Esophagus squamous epithelium (tissue), 5 donors: ENCODE measurements around the gene C11orf58. TPM values are rescaled to one million over a fixed set of nuclear protein-coding genes. Genes with fewer than 3 reads are reported as not detected.

Experiments
- DNase-seq: peaks from one replicate; lab custom pipeline; 2025; lab: John Stamatoyannopoulos, UW
- H3K27ac ChIP-seq, 4 donors: fragments of 200-600 bp; sonication (generic); one replicate each; pipeline ENCODE4 v1.5.1; 2016 to 2019; ENCODE audit warnings: mild to moderate bottlenecking in 1 of 4
- H3K27me3 ChIP-seq, 4 donors: fragments of 200-600 bp; sonication (generic); 1 replicate in 3 of 4; 2 replicates in 1 of 4; pipeline versions ENCODE4 v1.5.1 to v1.6.0; 2017 to 2021; ENCODE audit warnings: antibody characterized with exemption in 1 of 4
- H3K36me3 ChIP-seq, 3 donors: fragments of 200-600 bp; sonication (generic); one replicate each; pipeline ENCODE4 v1.5.1; 2016 to 2019
- H3K4me1 ChIP-seq, 3 donors: fragments of 200-600 bp; sonication (generic); one replicate each; pipeline ENCODE4 v1.5.1; 2017 to 2019
- H3K4me3 ChIP-seq, 4 donors: fragments of 200-600 bp; sonication (generic); 1 replicate in 3 of 4; 2 replicates in 1 of 4; pipeline ENCODE4 v1.5.1; 2016 to 2019; ENCODE audit warnings: mild to moderate bottlenecking in 2 of 4, moderate library complexity in 1 of 4
- H3K9me3 ChIP-seq, 3 donors: fragments of 200-600 bp; sonication (generic); one replicate each; pipeline ENCODE4 v1.5.1; 2016 to 2019
- CTCF ChIP-seq, 6 experiments: fragments of 450-650 bp in 4 of 6; fragments of 200-600 bp in 2 of 6; sonication (generic) in 2 of 6; IDR thresholded peaks; one replicate each; pipeline ENCODE4 v1.5.1; 2016 to 2019; ENCODE audit warnings: antibody characterized with exemption in 6 of 6, mild to moderate bottlenecking in 4 of 6, moderate library complexity in 4 of 6
- POLR2A ChIP-seq, 4 donors: fragments of 450-650 bp; IDR thresholded peaks; one replicate each; pipeline ENCODE4 v1.6.1; 2017; ENCODE audit warnings: antibody characterized with exemption in 4 of 4, mild to moderate bottlenecking in 4 of 4, moderate library complexity in 3 of 4
- WGBS, 2 donors: methylation state at CpG; one replicate each; pipeline ENCODE4 v1.1.5; 2018; 5-methylcytosine and 5-hydroxymethylcytosine counted together
- intact Hi-C: fragments of 100-400 bp; cut with DNase I; formaldehyde crosslinking; loops from one replicate; pipeline ENCODE4 v1.15.0; 2022
- total RNA-seq, 4 donors: library from RNA; depleted of rRNA; stranded (reverse); fragments of >200 nt; gene quantifications; one replicate each; pipeline ENCODE4 v1.1.0, GENCODE V29; 2016
- donor health status: DM: yes; HTN: yes; CAD: no.

C11orf58 gene
- total RNA-seq, 4 donors from 2014 or later, result 63.6 to 143 (median 102) TPM

GRCh38 chr11:16744128-16744725, 5.8 kb downstream of the C11orf58 start:
- Histone ChIP-seq H3K27me3 (no peaks in the 10 kb centered on the region), H3K9me3 (no peaks in the 10 kb centered on the region), H3K27ac (no peak overlapping the region), H3K4me1 (peaks cover 12 to 64% (median 22%) of the 10 kb centered on the region in 3 donors), H3K4me3 (no peak overlapping the region), H3K36me3 (peaks cover 0 to 48% (median 9%) of the 10 kb centered on the region in 3 donors)
- WGBS, 2 donors, result 84 to 90% methylated on average over 5 of the region's 5 CpGs
- TF ChIP-seq POLR2A (IDR thresholded peaks at IDR 0.05), result no peak
- no peak for TF ChIP-seq CTCF (IDR thresholded peaks at IDR 0.05)
- no peak for DNase-seq
- intact Hi-C loops, result no loop called here

GRCh38 chr11:16745950-16746605, 7.6 kb downstream of the C11orf58 start:
- H3K4me1 ChIP-seq, result peaks cover 5 to 47% (median 12%) of the 10 kb centered on the region in 3 donors
- TF ChIP-seq CTCF (IDR thresholded peaks at IDR 0.05) (no peak), POLR2A (IDR thresholded peaks at IDR 0.05) (no peak)
- 82 to 88% methylated on average over 2 of the region's 2 CpGs for WGBS, 2 donors
- intact Hi-C loops, result no loop called here
- H3K36me3 ChIP-seq, result peaks cover 0 to 67% (median 17%) of the 10 kb centered on the region in 3 donors
- H3K27me3 ChIP-seq, result no peaks in the 10 kb centered on the region
- DNase-seq, result no peak
- H3K4me3 ChIP-seq, result no peak overlapping the region
- no peaks in the 10 kb centered on the region for H3K9me3 ChIP-seq
- no peak overlapping the region for H3K27ac ChIP-seq

GRCh38 chr11:16749092-16749491, 10.6 kb downstream of the C11orf58 start:
- TF ChIP-seq CTCF (IDR thresholded peaks at IDR 0.05), result no peak
- TF ChIP-seq POLR2A (IDR thresholded peaks at IDR 0.05), result no peak

GRCh38 chr11:16749666-16750065, 11.2 kb downstream of the C11orf58 start:
- Histone ChIP-seq H3K9me3 (no peaks in the 10 kb centered on the region), H3K27me3 (no peaks in the 10 kb centered on the region), H3K36me3 (peaks cover 0 to 100% (median 28%) of the 10 kb centered on the region in 3 donors), H3K4me3 (no peak overlapping the region), H3K4me1 (peaks cover 0 to 13% (median 0%) of the 10 kb centered on the region in 3 donors), H3K27ac (no peak overlapping the region)
- no peak for DNase-seq
- WGBS, 2 donors, result 50 to 51% methylated on average over 2 of the region's 2 CpGs
- intact Hi-C loops, result no loop called here
- TF ChIP-seq POLR2A (IDR thresholded peaks at IDR 0.05) (no peak), CTCF (IDR thresholded peaks at IDR 0.05) (no peak)

More at GRCh38 chr11:16749092-16749491, 10.6 kb downstream of the C11orf58 start:
- 100% methylated on average over 1 of the region's 1 CpG for WGBS, 2 donors
- intact Hi-C loops, result no loop called here
- no peak for DNase-seq
- Histone ChIP-seq H3K27ac (no peak overlapping the region), H3K4me3 (no peak overlapping the region), H3K9me3 (no peaks in the 10 kb centered on the region), H3K27me3 (no peaks in the 10 kb centered on the region), H3K36me3 (peaks cover 0 to 97% (median 27%) of the 10 kb centered on the region in 3 donors), H3K4me1 (peaks cover 0 to 17% (median 0%) of the 10 kb centered on the region in 3 donors)

- Histone ChIP-seq H3K36me3 (peaks cover 0 to 100% (median 33%) of the 10 kb centered on the region in 3 donors), H3K4me1 (peaks cover 0 to 6% (median 0%) of the 10 kb centered on the region in 3 donors), H3K9me3 (no peaks in the 10 kb centered on the region), H3K27me3 (no peaks in the 10 kb centered on the region), H3K27ac (no peak overlapping the region), H3K4me3 (no peak overlapping the region)
- WGBS, 2 donors, result 35 to 100% methylated on average over 1 of the region's 1 CpG
- intact Hi-C loops, result no loop called here
- no peak for TF ChIP-seq POLR2A (IDR thresholded peaks at IDR 0.05)
- no peak for TF ChIP-seq CTCF (IDR thresholded peaks at IDR 0.05)
- DNase-seq, result no peak
These were observed 12.0 kb downstream of the C11orf58 start for GRCh38 chr11:16750417-16750816.
